GM19438 (cell line): Measurements from ENCODE around the gene LARP7.
A peak's percentile ranks its signal among the peaks of the same experiment; 100 is the strongest.
"Not testable (repeated sequence)": the region's sequence is repeated elsewhere in the genome, so short reads cannot be mapped to it uniquely, and the experiment has no call there.

ENCODE experiments used
- ATAC-seq: cut with Tn5 transposase; IDR thresholded peaks from one replicate; pipeline ENCODE4 v1.9.1; 2021; ENCODE audit warnings: low read depth; ENCODE audit not compliant: unreplicated experiment

LARP7 gene

DNA sequence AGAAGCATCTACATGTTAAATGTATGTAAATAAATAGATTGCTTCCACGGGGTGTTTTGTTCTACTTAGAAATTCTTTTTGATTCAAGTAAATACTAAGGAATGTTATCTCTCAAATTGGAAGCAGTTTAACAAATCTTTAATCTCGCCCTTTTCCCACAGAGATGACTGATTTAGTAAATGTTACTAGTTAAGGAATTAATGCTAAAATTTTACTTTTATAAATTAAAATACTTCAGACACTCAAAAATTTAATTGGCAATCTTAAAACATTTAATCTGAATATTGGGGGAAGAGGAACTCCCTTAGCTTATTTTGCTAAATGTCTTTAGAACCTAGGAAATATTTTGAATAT is 12.1 kb downstream of the LARP7 start:
- no peak for ATAC-seq

DNA sequence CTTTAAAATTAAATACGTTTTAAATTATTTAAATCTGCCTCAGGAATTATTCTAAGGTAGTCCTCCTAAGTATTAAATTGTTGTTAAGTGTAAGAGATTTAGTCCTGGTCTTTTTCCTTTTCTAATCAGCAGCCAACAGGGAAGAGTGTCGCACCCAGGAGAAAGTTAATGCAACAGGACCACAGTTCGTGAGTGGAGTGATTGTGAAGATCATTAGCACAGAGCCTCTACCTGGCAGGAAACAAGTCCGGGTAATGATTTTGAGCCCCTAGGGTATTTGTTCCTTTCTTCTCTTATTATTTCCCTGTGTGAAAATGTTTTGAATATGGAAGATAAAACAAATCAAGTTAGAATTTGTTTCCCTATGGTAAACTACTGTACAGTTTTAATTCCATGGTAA is 13.4 kb downstream of the LARP7 start:
- no peak for ATAC-seq

DNA sequence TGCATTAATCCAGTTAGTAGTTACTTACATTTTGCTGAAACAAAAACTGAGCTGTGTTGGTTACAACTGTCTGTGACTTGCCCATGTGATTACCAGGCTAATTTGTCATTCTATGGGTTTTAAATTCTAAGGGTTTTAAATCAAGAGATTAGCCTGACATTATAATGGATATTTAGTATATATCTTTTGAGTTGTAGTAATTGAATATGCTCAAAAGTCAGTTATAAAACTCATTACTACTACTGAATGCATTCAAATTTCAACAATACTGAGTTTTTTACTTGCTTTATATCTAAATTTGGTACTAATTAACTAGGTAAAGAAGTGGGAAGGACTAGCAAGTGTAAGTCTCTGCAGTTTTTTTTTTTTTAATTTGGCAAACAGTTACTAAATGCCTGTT is 14.7 kb downstream of the LARP7 start:
- no peak for ATAC-seq

DNA sequence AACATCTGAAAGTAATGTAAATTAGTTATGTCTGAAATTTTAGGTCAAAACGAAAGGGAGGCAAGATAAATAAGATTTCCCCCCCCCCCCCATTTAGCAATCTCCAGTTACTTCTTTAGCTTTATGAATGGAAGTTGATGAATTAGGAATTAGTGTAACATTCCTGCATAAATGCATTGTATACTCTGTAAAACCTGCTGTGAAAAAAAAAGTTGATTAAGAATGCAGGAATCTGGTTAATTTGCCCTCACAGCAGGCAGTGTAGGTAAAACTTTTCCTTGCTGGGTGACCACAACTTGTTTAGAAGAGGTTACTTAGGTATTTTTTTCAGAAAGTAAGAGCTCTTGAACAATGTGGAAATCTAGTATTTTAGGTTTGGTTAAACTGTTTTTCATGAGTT is 15.3 kb downstream of the LARP7 start:
- no peak for ATAC-seq

DNA sequence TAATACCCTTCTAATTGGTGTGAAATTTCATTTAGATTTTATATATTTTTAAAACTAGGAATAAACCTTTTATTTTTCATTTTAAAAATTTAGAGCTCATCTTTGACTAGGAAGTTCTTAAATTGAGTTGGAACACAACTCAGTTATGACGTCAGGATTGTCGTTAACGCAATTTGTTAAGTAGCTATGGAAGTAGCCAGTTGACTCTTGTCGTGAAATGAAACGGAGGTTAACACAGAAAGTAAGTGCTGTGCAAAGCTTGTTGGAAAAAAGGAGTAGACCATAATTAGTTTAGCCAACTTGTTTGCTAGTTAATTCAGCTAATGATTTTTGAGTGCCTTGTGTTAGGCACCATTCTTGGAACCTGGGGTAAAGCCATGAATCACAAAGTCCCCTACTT is 18.3 kb downstream of the LARP7 start:
- ATAC-seq = no peak

DNA sequence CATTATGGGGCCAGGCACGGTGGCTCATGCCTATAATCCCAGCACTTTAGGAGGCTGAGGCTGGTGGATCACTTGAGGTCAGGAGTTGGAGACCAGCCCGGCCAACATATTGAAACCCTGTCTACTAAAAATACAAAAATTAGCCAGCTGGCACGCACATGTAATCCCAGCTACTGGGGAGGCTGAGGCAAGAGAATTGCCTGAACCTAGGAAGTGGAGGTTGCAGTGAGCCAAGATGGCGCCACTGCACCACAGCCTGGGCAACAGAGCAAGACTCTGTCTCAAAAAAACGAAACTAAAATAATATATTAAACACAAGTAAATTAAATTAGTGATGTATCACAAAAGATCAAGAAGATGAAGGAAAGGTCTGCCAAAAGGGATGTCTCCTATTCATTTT is 19.2 kb downstream of the LARP7 start:
- ATAC-seq = not testable (repeated sequence)

DNA sequence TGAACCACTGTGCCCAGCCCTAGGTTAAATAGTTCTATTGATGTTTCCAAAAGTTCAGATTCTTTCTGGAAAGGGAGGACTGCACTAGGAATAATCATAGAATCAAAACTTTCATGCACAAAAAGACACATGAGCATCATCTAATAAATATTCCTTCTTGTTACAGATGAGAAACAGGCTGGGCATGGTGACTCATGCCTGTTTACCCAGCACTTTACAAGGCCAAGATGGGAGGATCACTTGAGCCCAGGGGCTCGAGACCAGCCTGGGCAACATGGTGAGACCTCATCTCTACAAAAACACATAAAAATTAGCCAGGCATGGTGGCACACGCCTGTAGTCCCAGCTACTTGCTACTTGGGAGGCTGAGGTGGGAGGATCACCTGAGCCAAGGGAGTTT is 27.7 kb downstream of the LARP7 start:
- no peak for ATAC-seq

DNA sequence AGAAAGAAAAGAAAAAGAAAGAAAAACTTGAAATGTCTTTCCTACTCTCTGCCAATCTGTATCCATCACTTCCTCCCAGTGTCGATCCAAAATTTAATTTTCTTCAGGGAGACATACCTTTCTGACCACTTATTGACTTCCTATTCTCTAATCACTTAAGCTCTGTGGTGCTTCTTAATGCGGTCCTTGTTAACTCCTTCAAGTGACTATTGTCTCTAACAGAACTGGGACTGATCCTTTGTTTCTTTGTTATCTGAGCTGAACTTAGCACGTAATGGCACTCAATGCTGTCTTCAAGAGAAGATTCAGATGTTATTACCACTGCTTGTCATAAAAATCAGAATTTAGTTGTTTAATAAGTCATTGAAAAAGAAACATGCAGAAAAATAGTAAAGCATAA is 31.2 kb downstream of the LARP7 start:
- ATAC-seq = no peak

DNA sequence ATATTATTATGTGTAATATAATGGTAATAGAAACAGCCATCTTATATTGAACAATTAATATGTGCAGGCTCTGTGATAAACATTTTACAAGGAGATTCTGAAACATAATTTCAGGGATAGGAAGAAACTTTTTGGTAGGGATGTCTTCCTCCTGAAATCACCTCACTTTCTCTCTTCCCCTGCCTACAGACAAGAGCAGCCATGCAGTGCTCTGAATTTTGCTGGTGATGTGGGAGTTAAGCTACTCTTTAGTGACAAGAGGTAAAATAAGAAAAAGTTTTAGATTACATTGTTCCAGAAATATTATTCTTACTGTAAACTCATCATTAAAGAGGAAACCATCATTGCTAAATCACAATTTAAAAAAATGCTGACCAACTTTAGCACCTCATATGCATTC is 36.1 kb downstream of the LARP7 start:
- ATAC-seq = no peak

DNA sequence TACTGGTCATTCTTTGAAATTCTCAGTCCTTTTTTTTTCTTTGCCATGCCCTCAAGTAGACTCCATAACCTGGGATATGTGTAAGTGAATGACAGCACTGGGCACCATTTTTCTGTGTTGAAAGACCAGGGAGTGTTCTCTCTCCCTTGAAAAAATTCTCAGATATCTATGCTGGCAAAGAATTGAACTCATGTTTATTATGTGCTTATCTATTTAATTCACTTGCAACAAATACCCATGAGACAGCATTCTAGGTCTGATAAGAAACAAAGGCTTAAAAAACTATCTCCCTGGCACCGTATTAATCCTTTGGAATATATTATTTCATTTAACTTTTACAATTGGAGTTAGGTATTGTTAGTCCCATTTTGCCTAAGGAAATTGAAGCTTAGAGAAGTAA is 36.7 kb downstream of the LARP7 start:
- no peak for ATAC-seq

DNA sequence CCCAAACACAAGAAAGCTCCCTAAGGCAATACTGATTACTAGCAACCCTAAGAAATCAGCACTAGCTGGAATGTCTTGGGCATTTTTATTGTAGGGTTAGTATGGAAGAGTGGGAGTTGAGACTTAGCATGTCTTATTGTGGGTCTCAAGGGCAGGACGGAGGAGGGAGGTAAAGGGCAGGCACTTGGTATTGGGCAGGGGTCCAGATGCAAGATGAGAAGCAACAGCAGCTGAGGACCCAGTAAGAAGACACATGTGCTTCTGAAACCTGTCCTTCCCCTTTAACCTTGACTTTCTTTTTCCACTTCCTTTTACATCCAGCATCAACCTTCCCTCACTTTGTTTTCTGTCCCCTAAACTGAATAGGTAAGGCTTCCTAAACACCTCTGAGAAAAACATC is 37.4 kb downstream of the LARP7 start:
- no peak for ATAC-seq

DNA sequence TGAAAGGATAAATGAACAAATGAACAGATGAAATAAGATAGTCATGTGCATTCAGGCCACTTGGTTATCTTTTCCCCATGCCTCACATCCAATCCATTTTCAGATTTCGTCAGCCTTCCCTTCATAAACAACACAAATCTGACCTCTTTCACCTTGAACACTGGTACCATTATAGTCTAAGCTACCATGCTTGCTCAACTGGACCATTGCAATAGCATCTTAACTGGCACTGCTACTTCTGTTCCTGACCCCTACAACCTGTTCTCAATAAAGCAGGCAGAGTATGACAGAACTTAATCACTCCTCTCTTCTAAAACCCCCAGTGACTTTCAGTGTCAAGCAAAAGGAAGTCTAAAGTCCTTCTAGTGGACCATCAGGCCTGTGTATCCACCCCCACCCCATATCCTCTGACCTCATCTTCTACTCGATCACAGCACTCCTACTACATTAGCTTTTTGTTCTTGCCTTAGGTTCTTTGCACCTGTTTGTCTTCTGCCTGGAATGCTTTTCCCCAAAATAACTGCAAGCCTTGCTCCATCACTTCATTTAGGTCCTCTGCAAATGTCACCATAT is 40.7 kb downstream of the LARP7 start:
- no peak for ATAC-seq

DNA sequence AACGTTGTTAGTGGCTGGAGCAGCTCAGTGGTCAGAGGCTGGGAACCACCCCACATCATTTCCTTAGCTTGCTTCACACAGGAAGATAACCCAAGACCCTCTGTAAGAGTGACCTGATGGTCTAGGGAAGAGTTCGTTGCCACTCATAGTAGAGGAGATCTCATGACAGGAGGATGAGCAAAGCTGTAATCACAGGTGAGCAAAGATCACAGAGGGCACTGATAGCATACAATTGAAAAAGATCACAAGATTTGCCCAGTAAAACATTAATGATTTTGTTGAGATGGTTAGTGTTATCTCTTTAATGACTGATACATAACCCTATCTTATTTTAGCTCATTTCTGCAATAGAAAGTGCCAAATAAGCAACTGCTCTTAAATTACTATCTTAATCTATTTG is 44.1 kb downstream of the LARP7 start:
- ATAC-seq = no peak

DNA sequence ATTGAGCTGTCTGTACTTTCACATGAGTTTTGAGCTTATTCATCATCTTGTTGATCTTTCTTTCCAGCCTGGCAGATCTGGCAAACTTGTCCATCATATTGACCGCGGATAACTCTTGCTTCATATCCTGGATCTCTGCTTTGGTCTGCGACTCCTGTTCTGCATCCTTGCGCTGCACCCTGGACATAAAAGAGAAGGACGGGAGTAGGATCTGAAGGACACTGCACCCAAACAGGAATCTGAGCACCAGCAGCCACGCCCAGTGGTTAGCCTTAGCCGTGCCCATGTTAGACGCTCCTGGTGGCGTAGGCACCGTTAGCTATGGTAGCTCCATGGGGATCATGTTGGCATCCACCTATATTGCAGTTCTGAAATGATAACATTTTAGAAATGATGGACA is 56.6 kb downstream of the LARP7 start:
- no peak for ATAC-seq

DNA sequence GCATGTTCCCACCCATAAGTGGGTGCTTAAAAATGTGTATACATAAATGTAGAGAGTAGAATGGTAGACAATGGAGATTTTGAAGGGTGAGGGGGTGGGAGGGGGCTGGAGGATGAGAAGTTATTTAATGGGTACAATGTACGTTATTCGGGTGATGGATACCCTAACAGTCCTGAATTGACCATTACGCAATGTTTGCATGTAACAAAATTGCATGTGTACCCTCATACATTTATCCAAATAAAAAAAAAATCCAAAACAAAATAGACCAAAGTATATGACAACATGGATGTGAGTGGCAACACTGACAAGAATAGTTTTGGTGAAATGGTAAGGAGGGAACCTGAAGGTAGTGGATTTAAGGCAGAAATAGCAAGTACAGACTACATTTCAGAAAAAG is 63.7 kb downstream of the LARP7 start:
- ATAC-seq = no peak

DNA sequence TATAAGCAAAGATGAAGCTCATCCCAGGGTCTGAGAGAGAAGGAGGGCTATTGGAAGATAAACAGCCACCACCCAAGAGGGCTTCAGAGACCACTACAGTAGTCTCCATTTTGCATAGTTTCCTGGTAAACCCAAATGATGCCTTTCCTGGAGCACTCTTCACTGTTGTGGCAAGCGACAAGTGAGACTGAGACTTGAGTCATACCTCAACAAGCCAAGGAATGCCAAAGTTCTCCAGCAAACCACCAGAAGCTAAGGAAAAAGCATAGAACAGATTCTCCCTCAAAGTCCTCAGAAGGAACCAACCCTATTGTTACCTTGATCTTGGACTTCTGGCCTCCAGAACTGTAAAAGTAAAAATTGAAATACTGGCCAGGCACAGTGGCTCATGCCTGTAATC is 65.9 kb downstream of the LARP7 start:
- ATAC-seq = no peak

DNA sequence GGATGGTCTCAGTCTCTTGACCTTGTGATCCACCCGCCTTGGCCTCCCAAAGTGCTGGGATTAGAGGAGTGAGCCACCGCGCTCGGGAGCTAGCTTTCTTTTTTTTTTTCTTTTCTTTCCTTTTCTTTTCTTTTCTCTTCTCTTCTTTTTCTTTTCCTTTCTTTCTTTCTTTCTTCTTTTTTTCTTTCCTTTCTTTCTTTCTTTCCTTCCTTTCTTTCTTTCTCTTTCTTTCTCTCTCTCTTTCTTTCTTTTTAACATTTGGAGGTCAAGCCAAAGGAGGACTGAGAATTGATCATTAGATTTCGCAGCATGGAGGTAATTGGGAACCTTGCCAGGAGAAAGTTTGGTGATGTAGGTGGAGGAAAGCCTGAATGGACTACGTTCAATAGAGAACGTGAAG is 67.4 kb downstream of the LARP7 start:
- no peak for ATAC-seq

DNA sequence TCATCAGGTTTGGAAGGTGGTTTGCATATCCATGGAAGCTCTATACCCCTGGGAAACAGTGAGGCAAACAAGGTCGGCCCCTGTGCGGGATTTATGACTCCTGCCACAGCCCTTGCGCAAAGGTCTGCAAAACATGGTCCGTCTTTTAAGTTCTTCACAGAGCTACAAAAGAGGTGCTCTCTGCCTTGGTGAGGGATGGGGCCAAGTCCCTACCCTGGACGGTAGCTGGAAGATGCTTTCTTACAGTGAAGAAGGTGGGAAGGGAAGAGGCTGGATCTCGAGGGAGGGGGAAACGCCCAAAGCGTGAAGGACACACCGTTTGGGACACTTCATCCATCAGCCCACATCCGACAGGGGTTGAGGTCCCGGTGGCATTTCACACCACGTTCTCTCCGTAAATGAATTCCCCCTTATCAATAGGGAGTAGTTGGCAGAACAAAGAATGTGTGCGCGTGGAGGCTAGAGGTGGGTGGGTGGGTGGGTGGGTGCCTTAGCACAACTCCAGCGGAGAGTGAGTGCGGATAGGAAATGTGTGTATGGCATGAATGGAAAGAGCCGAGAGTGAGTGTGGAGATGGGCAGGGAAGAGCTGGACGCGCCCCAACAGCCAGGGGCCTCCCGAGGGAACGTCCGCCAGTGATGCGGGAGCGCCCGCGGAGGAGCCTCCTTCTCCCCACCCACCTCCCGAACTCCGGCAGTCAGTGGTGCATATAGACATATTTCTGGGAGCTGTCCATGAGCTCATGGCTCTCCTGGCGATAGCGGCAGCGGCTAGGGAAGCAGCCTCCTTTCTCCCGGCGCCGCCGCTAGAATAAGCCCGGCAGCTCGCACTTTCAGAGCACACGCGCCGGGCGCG is 68.3 kb downstream of the LARP7 start:
- ATAC-seq = no peak

DNA sequence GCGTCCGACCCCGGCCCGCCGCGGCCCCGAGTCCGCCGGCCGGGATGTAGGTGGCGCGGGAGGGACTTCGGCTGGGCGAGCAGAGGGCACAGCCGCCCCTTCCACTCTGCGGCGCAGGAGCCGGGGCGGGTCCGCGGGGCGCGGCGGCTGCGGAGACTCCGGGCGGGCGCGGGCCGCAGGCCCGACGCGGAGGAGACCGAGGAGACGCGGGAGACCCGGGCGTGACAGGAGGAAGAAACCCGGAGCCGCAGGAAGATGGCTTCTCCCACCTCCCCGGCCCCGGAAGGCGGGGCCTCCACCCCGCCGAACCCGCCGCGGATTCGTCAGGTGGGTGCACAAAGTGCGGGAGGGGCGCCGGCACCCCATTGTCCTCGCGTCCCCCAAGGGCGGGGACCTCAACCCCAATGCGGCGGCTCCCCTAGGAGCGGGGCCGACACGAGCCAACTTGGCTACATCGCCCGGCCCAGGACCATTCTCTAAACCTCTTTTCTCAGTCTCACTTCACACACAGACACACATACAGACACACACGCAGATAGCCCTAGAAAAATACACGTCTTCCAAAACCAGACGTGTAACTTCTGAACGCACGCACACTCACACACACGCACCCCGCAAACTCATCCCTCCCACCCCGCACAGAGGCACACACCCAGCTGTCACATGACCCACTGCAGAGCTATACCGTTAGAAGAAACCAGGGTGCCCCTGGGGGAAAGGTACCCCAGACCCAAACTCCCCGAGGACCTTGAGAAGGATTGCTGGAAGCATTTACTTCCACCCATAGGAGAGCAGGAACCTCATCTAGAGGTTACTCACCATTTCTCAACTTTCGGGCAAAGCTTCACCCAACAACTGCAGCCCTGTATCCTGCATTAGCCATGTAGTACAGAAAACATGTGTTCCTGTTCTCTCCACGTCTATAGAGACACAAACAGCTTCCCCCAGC is 69.2 kb downstream of the LARP7 start:
- ATAC-seq = peak; percentile 56

DNA sequence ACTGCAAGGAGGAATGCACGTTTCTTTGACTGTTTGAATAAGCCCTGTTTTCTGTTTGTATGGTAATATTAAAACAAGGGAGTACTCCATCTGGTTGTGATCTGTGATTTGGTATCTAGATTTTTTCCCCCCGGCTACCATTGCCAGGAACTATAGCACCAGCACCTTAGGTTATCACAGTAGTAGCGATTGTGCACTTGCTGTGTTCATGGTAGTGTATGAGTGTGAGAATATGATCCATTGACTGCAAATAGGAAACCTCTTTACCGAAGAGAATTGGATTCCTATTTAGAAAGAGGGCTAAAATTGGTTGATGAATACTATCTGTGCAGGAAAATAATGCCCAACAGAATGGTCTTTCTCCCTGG is 69.9 kb downstream of the LARP7 start:
- no peak for ATAC-seq
